KMS-11 (cell line): ENCODE measurements around the gene NWD2.
"Not testable (repeated sequence)": the region's sequence is repeated elsewhere in the genome, so short reads cannot be mapped to it uniquely, and the experiment has no call there.

ENCODE experiments used
- H2AFZ ChIP-seq: fragments of 200-600 bp; sonication (generic); 2 replicates; pipeline ENCODE4 v1.6.1; 2016; ENCODE audit warnings: antibody characterized with exemption, mixed run types, low read depth
- H3K27ac ChIP-seq: fragments of 200-600 bp; sonication (generic); 2 replicates; pipeline ENCODE4 v1.6.1; 2016; ENCODE audit warnings: mild to moderate bottlenecking, mixed run types
- H3K27me3 ChIP-seq: fragments of 200-600 bp; sonication (generic); 2 replicates; pipeline ENCODE4 v1.6.1; 2017; ENCODE audit warnings: mild to moderate bottlenecking, low read depth, mixed run types, moderate library complexity; ENCODE audit not compliant: insufficient read depth
- H3K36me3 ChIP-seq: fragments of 200-600 bp; sonication (generic); 2 replicates; pipeline ENCODE4 v1.6.1; 2017; ENCODE audit warnings: mild to moderate bottlenecking, mixed run types; ENCODE audit not compliant: insufficient read depth
- H3K4me1 ChIP-seq: fragments of 200-600 bp; sonication (generic); 2 replicates; pipeline ENCODE4 v1.6.1; 2016; ENCODE audit warnings: mild to moderate bottlenecking, low read depth, mixed run types; ENCODE audit not compliant: poor library complexity, severe bottlenecking
- H3K4me2 ChIP-seq: fragments of 200-600 bp; sonication (generic); 2 replicates; pipeline ENCODE4 v1.7.0; 2016; ENCODE audit warnings: mild to moderate bottlenecking, mixed run types
- H3K4me3 ChIP-seq: fragments of 200-600 bp; sonication (generic); IDR thresholded peaks from 2 replicates; pipeline ENCODE4 v1.6.1; 2017; ENCODE audit warnings: low read depth, low read length, mixed read lengths; ENCODE audit not compliant: insufficient read depth
- H3K79me2 ChIP-seq: fragments of 200-600 bp; sonication (generic); 2 replicates; pipeline ENCODE4 v1.6.1; 2016; ENCODE audit warnings: low read depth, mixed run types; ENCODE audit not compliant: insufficient read depth
- H3K9ac ChIP-seq: fragments of 200-600 bp; sonication (generic); 2 replicates; pipeline ENCODE4 v1.6.1; 2016; ENCODE audit warnings: mild to moderate bottlenecking, mixed run types
- H4K20me1 ChIP-seq: fragments of 200-600 bp; sonication (generic); 2 replicates; pipeline ENCODE4 v1.6.1; 2016; ENCODE audit warnings: mild to moderate bottlenecking, mixed run types; ENCODE audit not compliant: insufficient read depth
- CTCF ChIP-seq: fragments of 200-600 bp; sonication (generic); conservative IDR thresholded peaks from 2 replicates; pipeline ENCODE4 v1.6.1; 2017; ENCODE audit warnings: low read depth, mild to moderate bottlenecking, antibody characterized with exemption, low read length, moderate library complexity, mixed read lengths

The NWD2 gene

GRCh38 chr4:37487668-37488067, 243.1 kb downstream of the NWD2 start:
- Histone ChIP-seq H3K79me2 (no peaks in the 10 kb centered on the region), H2AFZ (no peak overlapping the region)

GRCh38 chr4:37489697-37490096, 245.2 kb downstream of the NWD2 start:
- no peak overlapping the region for H2AFZ ChIP-seq
- H3K4me1 ChIP-seq = no peaks in the 10 kb centered on the region
- H3K27me3 ChIP-seq = no peaks in the 10 kb centered on the region
- no peaks in the 10 kb centered on the region for H4K20me1 ChIP-seq
- no peak overlapping the region for H3K4me3 ChIP-seq
- H3K36me3 ChIP-seq = no peaks in the 10 kb centered on the region
- H3K79me2 ChIP-seq = no peaks in the 10 kb centered on the region
- no peak overlapping the region for H3K4me2 ChIP-seq
- TF ChIP-seq CTCF = no peak
- H3K27ac ChIP-seq = no peak overlapping the region
- H3K9ac ChIP-seq = no peak overlapping the region

More at GRCh38 chr4:37487668-37488067, 243.1 kb downstream of the NWD2 start:
- Histone ChIP-seq H3K36me3 (no peaks in the 10 kb centered on the region), H4K20me1 (no peaks in the 10 kb centered on the region), H3K27ac (no peak overlapping the region), H3K4me1 (no peaks in the 10 kb centered on the region), H3K9ac (no peak overlapping the region), H3K4me2 (no peak overlapping the region), H3K4me3 (no peak overlapping the region), H3K27me3 (no peaks in the 10 kb centered on the region)
- no peak for TF ChIP-seq CTCF

GRCh38 chr4:37490391-37491347, 246.1 kb downstream of the NWD2 start:
- Histone ChIP-seq H3K27ac (no peak overlapping the region), H3K4me3 (no peak overlapping the region), H3K9ac (no peak overlapping the region), H3K79me2 (no peaks in the 10 kb centered on the region), H3K4me1 (no peaks in the 10 kb centered on the region), H3K36me3 (no peaks in the 10 kb centered on the region), H2AFZ (no peak overlapping the region), H4K20me1 (no peaks in the 10 kb centered on the region), H3K4me2 (no peak overlapping the region), H3K27me3 (no peaks in the 10 kb centered on the region)
- no peak for TF ChIP-seq CTCF

GRCh38 chr4:37495353-37495752, 250.8 kb downstream of the NWD2 start:
- H2AFZ ChIP-seq, H3K27me3 ChIP-seq, H3K4me1 ChIP-seq, H3K27ac ChIP-seq, H3K36me3 ChIP-seq, H3K4me3 ChIP-seq, H3K4me2 ChIP-seq, H4K20me1 ChIP-seq, H3K79me2 ChIP-seq, H3K9ac ChIP-seq: not testable (repeated sequence)
